ENCODE measurements around the gene KIF2C. TPM values are rescaled to one million over a fixed set of nuclear protein-coding genes. Genes with fewer than 3 reads are reported as not detected.
A peak's percentile ranks its signal among the peaks of the same experiment; 100 is the strongest.

KIF2C gene
- total RNA-seq, 1 donor from 2014 or later: 3.2 TPM

GRCh38 chr1:44785501-44786137 lies 46.0 kb downstream of the KIF2C start:
- H3K27ac Mint-ChIP-seq (ENCODE audit: unreplicated experiment): peak overlapping the region; percentile 20
- peak overlapping the region; percentile 87 for H2AFZ ChIP-seq (ENCODE audit: low read depth, low read length)
- H3K27me3 Mint-ChIP-seq (ENCODE audit: low read depth, unreplicated experiment): peaks cover 12% of the 10 kb centered on the region

GRCh38 chr1:44786138-44786840 lies 46.7 kb downstream of the KIF2C start:
- Histone ChIP-seq H3K36me3 (ENCODE audit: insufficient read depth, low read length) (no peaks in the 10 kb centered on the region), H3K79me2 (ENCODE audit: insufficient read depth, low read length) (no peaks in the 10 kb centered on the region), H3K27me3 (ENCODE audit: insufficient read depth, low read length) (no peaks in the 10 kb centered on the region), H3K27ac (ENCODE audit: low read depth, low read length) (no peak overlapping the region), H3K9ac (ENCODE audit: low read length) (peak overlapping the region; percentile 51), H4K20me1 (ENCODE audit: insufficient read depth, low read length) (peaks cover under 1% of the 10 kb centered on the region), H3K4me3 (ENCODE audit: insufficient read depth, low read depth, low read length) (peak overlapping the region; percentile 25), H3K9me3 (ENCODE audit: insufficient read depth, low read depth, low read length) (no peaks in the 10 kb centered on the region), H2AFZ (ENCODE audit: low read depth, low read length) (peak overlapping the region; percentile 87), H3K4me2 (ENCODE audit: low read length) (peak overlapping the region; percentile 90), H3K4me1 (ENCODE audit: insufficient read depth, low read length) (peaks cover 25% of the 10 kb centered on the region)
- TF ChIP-seq EZH2 (IDR thresholded peaks at IDR 0.05; ENCODE audit: insufficient read depth, low read length) (no peak), CTCF (IDR thresholded peaks at IDR 0.05; ENCODE audit: insufficient read depth, low read depth, low read length) (peak; percentile 86)
- peak; percentile 60 for DNase-seq (ENCODE audit: low read depth)
- no peaks in the 10 kb centered on the region for H3K9me3 Mint-ChIP-seq (ENCODE audit: unreplicated experiment)
- no peaks in the 10 kb centered on the region for H3K4me1 Mint-ChIP-seq (ENCODE audit: low read depth, unreplicated experiment)
- peak overlapping the region; percentile 62 for H3K4me3 Mint-ChIP-seq (ENCODE audit: unreplicated experiment)
- H3K27ac Mint-ChIP-seq (ENCODE audit: unreplicated experiment): peak overlapping the region; percentile 20
- H3K27me3 Mint-ChIP-seq (ENCODE audit: low read depth, unreplicated experiment): peaks cover 12% of the 10 kb centered on the region
- no peak for FAIRE-seq
- peaks cover 6% of the 10 kb centered on the region for H3K36me3 Mint-ChIP-seq (ENCODE audit: low read depth, unreplicated experiment)

More at GRCh38 chr1:44785501-44786137, 46.0 kb downstream of the KIF2C start:
- Mint-ChIP-seq H3K36me3 (ENCODE audit: low read depth, unreplicated experiment) (peaks cover 6% of the 10 kb centered on the region), H3K9me3 (ENCODE audit: unreplicated experiment) (no peaks in the 10 kb centered on the region), H3K4me1 (ENCODE audit: low read depth, unreplicated experiment) (no peaks in the 10 kb centered on the region), H3K4me3 (ENCODE audit: unreplicated experiment) (peak overlapping the region; percentile 62)
- H3K79me2 ChIP-seq (ENCODE audit: insufficient read depth, low read length): no peaks in the 10 kb centered on the region
- no peaks in the 10 kb centered on the region for H3K9me3 ChIP-seq (ENCODE audit: insufficient read depth, low read depth, low read length)
- H3K4me3 ChIP-seq (ENCODE audit: insufficient read depth, low read depth, low read length): peak overlapping the region; percentile 25
- peaks cover 25% of the 10 kb centered on the region for H3K4me1 ChIP-seq (ENCODE audit: insufficient read depth, low read length)
- FAIRE-seq: no peak
- H3K27ac ChIP-seq (ENCODE audit: low read depth, low read length): no peak overlapping the region
- peaks cover 7% of the 10 kb centered on the region for H4K20me1 ChIP-seq (ENCODE audit: insufficient read depth, low read length)
- H3K4me2 ChIP-seq (ENCODE audit: low read length): peak overlapping the region; percentile 90
- TF ChIP-seq CTCF (IDR thresholded peaks at IDR 0.05; ENCODE audit: insufficient read depth, low read depth, low read length): no peak
- peak overlapping the region; percentile 51 for H3K9ac ChIP-seq (ENCODE audit: low read length)
- no peaks in the 10 kb centered on the region for H3K36me3 ChIP-seq (ENCODE audit: insufficient read depth, low read length)
- no peak for DNase-seq (ENCODE audit: low read depth)
- no peaks in the 10 kb centered on the region for H3K27me3 ChIP-seq (ENCODE audit: insufficient read depth, low read length)

All from astrocyte (in vitro differentiated cells and primary cell).